ENCODE measurements around the gene KRTAP5-9.
"Not testable (repeated sequence)": the region's sequence is repeated elsewhere in the genome, so short reads cannot be mapped to it uniquely, and the experiment has no call there.

KRTAP5-9 gene

GRCh38 chr11:71548120-71548519 lies at the start of gene KRTAP5-9:
KRTAP5-9 (plus strand) TSS chr11:71548420; CDS start chr11:71548658, 238 bp downstream.
- DNase-seq (ENCODE audit: low spot score), result no peak

DNA sequence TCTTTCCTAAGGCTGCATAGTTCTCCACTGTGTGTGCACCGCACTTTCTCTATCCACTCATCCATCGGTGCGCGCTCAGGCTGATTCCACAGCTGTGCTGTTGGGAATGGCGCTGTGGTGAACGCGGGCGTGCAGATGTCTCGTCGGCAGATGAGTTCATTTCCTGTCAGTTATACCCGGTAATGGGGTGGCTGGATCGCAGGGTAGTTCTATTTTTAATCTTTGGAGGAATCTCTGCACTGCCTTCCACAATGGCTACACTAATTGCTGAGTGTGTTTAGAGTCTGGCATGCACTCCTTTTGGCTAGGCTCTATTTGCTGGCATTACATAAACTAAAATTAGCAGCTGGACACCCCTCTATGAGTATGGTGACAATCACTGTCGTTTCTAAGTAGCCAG lies 49.1 kb upstream of the KRTAP5-9 start:
- DNase-seq (ENCODE audit: low spot score), result no peak

GRCh38 chr11:71499546-71499945 lies 48.7 kb upstream of the KRTAP5-9 start:
- no peak for DNase-seq (ENCODE audit: low spot score)

DNA sequence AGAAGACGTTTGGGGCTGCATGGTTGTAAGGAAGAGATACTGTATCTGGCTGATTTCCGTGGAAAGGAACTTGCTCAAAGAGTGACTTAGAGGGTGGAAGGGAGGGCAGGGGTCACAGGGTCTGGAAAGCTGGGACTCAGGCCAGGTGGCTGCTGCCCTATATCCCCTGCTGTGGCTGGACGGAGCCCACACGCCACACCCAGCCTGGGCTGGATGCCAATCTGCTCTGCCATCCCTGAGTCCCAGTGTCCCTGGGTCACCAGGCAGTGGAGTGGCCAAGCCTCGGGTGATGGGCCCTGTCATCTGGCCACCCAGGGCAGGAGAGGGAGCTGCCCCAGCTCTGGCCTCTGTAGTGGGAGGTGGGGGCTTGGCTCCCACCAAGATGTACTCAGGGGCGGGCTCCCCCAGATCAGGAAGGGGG lies 47.6 kb upstream of the KRTAP5-9 start:
- no peak for DNase-seq (ENCODE audit: low spot score)

- DNase-seq (ENCODE audit: low spot score), result no peak
These were observed 46.9 kb upstream of the KRTAP5-9 start for GRCh38 chr11:71501071-71501985.

DNA sequence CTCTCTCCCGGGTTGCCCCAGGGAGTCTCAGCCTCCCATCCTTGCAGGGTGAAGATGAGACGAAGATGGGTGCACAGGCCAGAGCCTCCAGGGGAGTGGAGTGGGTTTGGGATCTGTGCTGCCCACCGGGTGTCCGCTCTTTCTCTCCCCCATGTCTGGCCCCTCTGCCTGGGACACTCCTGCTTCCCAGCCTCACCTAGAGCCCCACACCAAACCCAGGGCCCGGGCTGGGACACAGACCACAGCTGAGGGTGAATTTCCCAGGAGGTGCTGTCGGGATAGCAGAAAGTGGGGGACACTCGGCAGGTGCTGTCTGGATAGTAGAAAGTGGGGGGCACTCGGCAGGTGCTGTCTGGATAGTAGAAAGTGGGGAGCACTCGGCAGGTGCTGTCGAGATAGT lies 46.2 kb upstream of the KRTAP5-9 start:
- DNase-seq (ENCODE audit: low spot score), result no peak

DNA sequence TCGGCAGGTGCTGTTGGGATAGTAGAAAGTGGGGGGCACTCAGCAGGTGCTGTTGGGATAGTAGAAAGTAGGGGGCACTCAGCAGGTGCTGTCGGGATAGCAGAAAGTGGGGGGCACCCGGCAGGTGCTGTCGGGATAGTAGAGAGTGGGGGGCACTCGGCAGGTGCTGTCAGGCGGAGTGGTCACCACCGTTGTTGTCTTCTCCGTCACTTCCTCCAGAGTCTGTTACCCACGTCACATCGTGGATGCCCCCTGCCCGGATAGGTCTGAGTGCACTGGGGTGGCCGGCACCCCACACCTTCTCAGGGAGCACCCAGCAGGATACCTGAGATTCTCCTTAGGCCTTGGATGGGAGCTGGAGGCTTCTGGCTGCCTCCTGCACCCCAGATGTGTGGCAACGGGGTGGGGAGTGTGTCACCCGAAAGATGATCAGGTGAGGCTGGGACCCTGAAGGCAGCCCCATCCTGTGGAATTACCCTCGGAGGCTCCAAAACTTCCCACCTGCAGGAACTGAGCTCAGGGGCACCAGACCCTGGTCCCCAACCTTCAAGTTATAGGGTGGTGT lies 45.3 kb upstream of the KRTAP5-9 start:
- DNase-seq (ENCODE audit: low spot score), result no peak

- DNase-seq (ENCODE audit: low spot score), result no peak
These were observed 43.7 kb upstream of the KRTAP5-9 start for GRCh38 chr11:71504531-71504930.

DNA sequence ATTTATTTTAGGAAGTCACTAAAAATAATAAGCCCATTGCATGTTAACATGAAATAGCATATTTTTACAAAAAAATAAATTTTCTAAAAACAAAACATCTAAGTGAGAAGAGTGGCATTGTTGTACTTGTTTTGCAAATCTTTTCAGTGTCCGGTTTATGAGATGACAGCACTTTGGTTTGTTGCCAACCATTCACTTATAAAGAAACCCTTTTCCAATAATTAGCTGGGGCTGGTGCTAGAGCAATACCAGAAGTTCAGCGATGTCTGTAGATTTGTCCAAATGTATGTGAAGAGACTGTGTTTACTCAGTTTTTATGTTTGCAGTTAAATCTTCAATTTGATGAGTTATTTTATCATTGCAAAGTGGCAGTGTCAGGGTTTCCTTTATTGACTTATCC lies 43.2 kb upstream of the KRTAP5-9 start:
- DNase-seq (ENCODE audit: low spot score), result no peak

DNA sequence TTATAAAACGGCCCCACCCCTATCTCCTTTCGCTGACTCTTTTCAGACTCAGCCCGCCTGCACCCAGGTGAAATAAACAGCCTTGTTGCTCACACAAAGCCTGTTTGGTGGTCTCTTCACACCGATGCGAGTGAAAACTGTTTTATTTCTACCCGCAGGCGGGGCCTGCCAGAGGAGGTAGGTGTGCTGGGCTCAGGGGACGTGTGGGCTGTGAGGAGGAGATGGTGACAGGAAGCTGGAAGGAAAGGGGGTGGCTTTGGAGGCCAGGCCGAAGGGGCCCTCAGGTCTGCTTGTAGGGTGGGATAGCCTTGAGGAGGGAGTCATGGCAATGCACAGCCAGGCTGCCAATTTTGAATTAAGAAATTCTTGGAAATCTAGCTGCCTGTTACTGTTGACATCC lies 42.4 kb upstream of the KRTAP5-9 start:
- no peak for DNase-seq (ENCODE audit: low spot score)

DNA sequence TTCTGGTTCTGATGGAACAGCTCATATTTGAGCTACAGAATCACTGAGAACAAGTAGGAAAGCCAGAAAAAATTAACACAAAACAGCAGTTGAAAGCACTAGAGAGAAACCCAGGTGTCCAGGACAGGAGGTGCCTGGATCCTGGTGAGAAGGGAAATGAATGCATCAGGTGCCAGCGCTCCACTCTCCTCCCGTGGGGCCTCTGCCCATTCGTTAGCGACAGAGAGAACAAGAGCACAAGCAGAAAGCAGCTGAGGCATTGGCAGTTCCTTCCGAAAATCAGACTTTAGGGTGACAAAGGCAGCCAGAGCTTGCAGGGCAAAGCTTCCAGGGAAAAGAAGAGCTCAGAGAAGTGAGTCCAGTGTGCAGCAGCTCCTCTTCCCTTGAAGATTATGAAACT lies 41.1 kb upstream of the KRTAP5-9 start:
- no peak for DNase-seq (ENCODE audit: low spot score)

GRCh38 chr11:71518506-71519471 lies 29.4 kb upstream of the KRTAP5-9 start:
- no peak for DNase-seq (ENCODE audit: low spot score)

GRCh38 chr11:71519546-71519945 lies 28.7 kb upstream of the KRTAP5-9 start:
- no peak for DNase-seq (ENCODE audit: low spot score)

- no peak for DNase-seq (ENCODE audit: low spot score)
These were observed 22.9 kb upstream of the KRTAP5-9 start for GRCh38 chr11:71525188-71525937.

DNA sequence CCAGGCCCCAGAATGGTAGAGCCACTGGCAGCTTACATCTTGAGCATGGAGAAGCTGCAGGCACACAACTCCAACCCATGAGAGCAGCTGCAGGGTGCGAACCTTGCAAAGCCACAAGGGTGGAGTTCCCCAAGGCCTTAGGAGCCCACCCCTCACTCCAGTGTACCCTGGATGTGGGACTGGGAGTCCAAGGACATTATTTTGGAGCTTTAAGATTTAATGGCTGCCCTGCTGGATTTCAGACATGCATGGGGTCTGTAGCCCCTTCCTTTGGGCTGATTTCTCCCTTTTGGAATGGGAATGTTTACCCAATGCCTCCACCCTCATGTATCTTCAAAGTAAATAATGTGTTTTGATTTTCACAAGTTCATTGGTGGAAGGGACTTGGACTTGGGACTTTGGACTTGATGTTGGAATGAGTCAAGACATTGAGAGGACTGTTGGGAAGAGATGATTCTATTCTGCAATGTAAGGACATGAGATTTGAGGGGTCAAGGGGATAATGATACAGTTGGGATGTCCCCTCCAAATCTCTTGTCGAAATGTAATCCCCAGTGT lies 22.2 kb upstream of the KRTAP5-9 start:
- DNase-seq (ENCODE audit: low spot score), result no peak

GRCh38 chr11:71526796-71527575 lies 21.2 kb upstream of the KRTAP5-9 start, which contains the start of gene KRTAP5-7:
KRTAP5-7 (plus strand) TSS chr11:71527267; CDS start chr11:71527301, 34 bp downstream.
- DNase-seq (ENCODE audit: low spot score), result not testable (repeated sequence)

DNA sequence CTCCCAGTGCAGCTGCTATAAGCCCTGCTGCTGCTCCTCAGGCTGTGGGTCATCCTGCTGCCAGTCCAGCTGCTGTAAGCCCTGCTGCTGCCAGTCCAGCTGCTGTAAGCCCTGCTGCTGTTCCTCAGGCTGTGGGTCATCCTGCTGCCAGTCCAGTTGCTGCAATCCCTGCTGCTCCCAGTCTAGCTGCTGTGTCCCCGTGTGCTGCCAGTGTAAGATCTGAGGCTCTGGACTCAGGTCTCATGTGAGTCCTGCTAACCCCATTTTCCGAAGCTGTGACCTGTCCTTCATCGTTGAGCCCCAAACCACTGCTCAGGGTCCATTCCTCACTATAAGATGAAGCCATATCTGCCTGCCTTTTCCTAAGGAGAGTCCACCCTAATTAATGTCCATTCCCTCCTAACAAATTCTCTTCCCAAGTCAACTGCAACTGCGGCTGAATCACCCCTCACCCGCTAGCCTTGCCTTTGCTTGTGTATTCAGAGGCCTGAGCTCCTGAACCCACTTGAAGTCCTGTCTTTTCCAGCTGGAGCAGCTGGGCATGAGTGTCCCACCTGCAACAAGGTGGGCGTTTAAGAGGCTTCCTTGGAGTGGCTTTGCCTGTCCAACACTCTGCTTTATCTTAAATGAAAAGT lies 20.5 kb upstream of the KRTAP5-9 start:
- no peak for DNase-seq (ENCODE audit: low spot score)

DNA sequence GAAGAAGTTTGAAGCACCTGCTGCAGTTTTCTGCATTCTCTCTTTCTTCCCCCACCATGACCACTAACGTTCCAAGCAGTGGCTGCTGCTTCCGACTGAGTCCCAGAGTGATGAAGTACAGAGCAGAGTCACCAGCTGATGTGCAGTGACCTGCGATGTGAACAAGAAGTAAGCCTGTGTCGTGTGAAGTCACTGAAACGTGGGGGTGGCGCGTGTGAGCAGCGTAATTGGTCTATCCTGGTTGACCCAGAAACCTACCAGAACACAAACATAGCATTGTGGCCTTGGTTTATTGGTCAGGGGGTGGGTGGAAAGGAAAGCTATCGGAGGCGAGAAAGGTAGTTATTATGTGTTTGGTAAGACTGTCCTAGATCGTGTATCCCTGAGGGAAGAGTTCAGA lies 17.6 kb upstream of the KRTAP5-9 start:
- no peak for DNase-seq (ENCODE audit: low spot score)

- DNase-seq (ENCODE audit: low spot score), result no peak
These were observed 16.1 kb upstream of the KRTAP5-9 start for GRCh38 chr11:71532036-71532610.

All from hematopoietic multipotent progenitor cell treated with erythropoietin and hydrocortisone succinate and interleukin-3 and kit ligand, for 15 days (in vitro differentiated cells).